ENCODE data around the gene LCAT. TPM values are rescaled to one million over a fixed set of nuclear protein-coding genes. Genes with fewer than 3 reads are reported as not detected.
A peak's percentile ranks its signal among the peaks of the same experiment; 100 is the strongest.

LCAT gene
- total RNA-seq, 1 experiment from 2014 or later = 14.0 TPM

DNA sequence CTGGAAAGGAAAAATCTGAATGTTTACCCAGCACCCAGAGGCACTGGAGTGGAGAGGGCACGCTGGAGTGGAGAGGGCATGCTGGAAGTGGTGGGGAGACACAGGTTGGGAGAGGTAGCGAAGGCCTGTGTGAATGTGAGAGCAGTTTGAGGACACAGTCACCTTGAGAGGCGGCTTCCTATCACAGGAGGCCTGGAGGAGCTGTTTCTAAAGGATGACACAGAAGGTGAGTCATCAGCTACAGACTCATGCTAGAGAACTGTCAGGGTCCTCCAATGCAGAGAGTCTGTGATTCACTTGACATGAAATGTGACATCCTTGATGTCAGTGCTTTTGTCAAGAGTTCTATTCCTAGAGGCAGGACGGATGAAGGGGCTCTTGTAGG lies 26.1 kb downstream of the LCAT start:
- DNase-seq (ENCODE audit: low read depth, low spot score) = peak; percentile 47
- Histone ChIP-seq H3K4me3 (ENCODE audit: low read depth in 2 of 2, low read length in 2 of 2) (no peak overlapping the region), H3K27me3 (ENCODE audit: control insufficient read depth, insufficient read depth, low read length) (no peaks in the 10 kb centered on the region), H3K36me3 (ENCODE audit: control insufficient read depth, insufficient read depth, low read length) (no peaks in the 10 kb centered on the region), H3K4me1 (ENCODE audit: control insufficient read depth, insufficient read depth, low read length) (no peaks in the 10 kb centered on the region; the same call in 1 of the 2 replicates), H3K27ac (ENCODE audit: low read length) (no peak overlapping the region), H3K9me3 (ENCODE audit: control insufficient read depth, insufficient read depth, low read depth, low read length) (no peaks in the 10 kb centered on the region)
- CTCF ChIA-PET = no interaction called here
- ATAC-seq = peak; percentile 52; the same call in 1 of the 2 replicates
- in situ Hi-C loops (cut with HindIII; ENCODE audit: low pct_unique_long_range_greater_than_20kb, low sequenced_read_pairs) = no loop called here
- intact Hi-C loops (cut with micrococcal nuclease; ENCODE audit: unreplicated experiment) = no loop called here
- TF ChIP-seq TCF7L2 (IDR thresholded peaks at IDR 0.05; ENCODE audit: low read depth, low read length) (no peak), POLR2AphosphoS5 (IDR thresholded peaks at IDR 0.05; ENCODE audit: low read depth, low read length) (no peak), SIN3A (IDR thresholded peaks at IDR 0.05; ENCODE audit: borderline replicate concordance, insufficient read depth, low read depth, low read length) (no peak)
- TF ChIP-seq, protein P1, sequence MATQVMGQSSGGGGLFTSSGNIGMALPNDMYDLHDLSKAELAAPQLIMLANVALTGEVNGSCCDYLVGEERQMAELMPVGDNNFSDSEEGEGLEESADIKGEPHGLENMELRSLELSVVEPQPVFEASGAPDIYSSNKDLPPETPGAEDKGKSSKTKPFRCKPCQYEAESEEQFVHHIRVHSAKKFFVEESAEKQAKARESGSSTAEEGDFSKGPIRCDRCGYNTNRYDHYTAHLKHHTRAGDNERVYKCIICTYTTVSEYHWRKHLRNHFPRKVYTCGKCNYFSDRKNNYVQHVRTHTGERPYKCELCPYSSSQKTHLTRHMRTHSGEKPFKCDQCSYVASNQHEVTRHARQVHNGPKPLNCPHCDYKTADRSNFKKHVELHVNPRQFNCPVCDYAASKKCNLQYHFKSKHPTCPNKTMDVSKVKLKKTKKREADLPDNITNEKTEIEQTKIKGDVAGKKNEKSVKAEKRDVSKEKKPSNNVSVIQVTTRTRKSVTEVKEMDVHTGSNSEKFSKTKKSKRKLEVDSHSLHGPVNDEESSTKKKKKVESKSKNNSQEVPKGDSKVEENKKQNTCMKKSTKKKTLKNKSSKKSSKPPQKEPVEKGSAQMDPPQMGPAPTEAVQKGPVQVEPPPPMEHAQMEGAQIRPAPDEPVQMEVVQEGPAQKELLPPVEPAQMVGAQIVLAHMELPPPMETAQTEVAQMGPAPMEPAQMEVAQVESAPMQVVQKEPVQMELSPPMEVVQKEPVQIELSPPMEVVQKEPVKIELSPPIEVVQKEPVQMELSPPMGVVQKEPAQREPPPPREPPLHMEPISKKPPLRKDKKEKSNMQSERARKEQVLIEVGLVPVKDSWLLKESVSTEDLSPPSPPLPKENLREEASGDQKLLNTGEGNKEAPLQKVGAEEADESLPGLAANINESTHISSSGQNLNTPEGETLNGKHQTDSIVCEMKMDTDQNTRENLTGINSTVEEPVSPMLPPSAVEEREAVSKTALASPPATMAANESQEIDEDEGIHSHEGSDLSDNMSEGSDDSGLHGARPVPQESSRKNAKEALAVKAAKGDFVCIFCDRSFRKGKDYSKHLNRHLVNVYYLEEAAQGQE (IDR thresholded peaks at IDR 0.05; ENCODE audit: insufficient read depth in 1 of 2, low read depth in 2 of 2, low read length in 1 of 2) = no peak
- TF ChIP-seq, protein P2, sequence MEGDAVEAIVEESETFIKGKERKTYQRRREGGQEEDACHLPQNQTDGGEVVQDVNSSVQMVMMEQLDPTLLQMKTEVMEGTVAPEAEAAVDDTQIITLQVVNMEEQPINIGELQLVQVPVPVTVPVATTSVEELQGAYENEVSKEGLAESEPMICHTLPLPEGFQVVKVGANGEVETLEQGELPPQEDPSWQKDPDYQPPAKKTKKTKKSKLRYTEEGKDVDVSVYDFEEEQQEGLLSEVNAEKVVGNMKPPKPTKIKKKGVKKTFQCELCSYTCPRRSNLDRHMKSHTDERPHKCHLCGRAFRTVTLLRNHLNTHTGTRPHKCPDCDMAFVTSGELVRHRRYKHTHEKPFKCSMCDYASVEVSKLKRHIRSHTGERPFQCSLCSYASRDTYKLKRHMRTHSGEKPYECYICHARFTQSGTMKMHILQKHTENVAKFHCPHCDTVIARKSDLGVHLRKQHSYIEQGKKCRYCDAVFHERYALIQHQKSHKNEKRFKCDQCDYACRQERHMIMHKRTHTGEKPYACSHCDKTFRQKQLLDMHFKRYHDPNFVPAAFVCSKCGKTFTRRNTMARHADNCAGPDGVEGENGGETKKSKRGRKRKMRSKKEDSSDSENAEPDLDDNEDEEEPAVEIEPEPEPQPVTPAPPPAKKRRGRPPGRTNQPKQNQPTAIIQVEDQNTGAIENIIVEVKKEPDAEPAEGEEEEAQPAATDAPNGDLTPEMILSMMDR (IDR thresholded peaks at IDR 0.05) = no peak
- POLR2A ChIA-PET = no interaction called here
- no TSS peak for BruUV-seq (replicated peaks)

DNA sequence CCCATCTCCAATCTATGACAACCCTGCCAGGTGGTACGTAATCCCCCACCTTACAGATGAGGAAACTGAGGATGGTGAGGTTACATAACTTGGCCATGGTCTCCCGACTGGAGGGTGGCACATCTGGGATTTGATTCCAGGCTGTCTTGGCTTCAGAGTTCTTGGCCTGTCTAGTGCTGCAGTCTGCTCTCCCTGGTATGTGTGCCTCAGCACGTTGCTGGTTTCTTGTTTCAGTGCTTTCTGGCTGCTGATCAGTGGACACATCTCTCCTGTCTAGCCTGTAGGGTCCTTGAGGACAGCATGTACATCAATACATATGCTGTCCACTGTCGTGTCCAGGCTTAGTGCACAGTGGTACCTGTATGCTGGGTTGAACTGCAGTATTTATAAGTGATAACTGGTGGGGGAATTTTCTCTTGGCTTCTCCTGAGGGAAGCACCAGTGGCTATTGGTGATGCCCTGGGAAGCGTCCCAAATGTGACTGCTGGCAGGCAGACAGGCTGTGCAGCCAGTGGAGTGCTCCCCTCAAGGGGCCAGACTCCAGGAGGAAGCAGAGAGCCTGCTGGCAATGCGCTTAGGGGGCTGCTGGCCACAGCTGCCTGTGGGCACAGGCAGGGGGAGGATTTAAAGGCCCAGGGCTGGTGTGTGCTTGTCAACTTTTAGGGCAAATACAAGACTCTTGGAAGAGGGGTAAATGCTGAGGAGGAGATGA lies 26.6 kb downstream of the LCAT start:
- in situ Hi-C loops (cut with HindIII; ENCODE audit: low pct_unique_long_range_greater_than_20kb, low sequenced_read_pairs) = no loop called here
- ChIA-PET CTCF (no interaction called here), POLR2A (no interaction called here)
- DNase-seq (ENCODE audit: low read depth, low spot score) (no peak), ATAC-seq (peak; percentile 22; the same call in 1 of the 2 replicates)
- BruUV-seq (replicated peaks) = no TSS peak
- H3K4me1 ChIP-seq (ENCODE audit: control insufficient read depth, insufficient read depth, low read length) = no peaks in the 10 kb centered on the region; the same call in 1 of the 2 replicates
- TF ChIP-seq, protein P1 (IDR thresholded peaks at IDR 0.05; ENCODE audit: insufficient read depth in 1 of 2, low read depth in 2 of 2, low read length in 1 of 2) = no peak
- no peak for TF ChIP-seq SIN3A (IDR thresholded peaks at IDR 0.05; ENCODE audit: borderline replicate concordance, insufficient read depth, low read depth, low read length)
- no peak for TF ChIP-seq TCF7L2 (IDR thresholded peaks at IDR 0.05; ENCODE audit: low read depth, low read length)
- no peak for TF ChIP-seq POLR2AphosphoS5 (IDR thresholded peaks at IDR 0.05; ENCODE audit: low read depth, low read length)
- TF ChIP-seq, protein P2 (IDR thresholded peaks at IDR 0.05) = no peak
- H3K27me3 ChIP-seq (ENCODE audit: control insufficient read depth, insufficient read depth, low read length) = no peaks in the 10 kb centered on the region
- intact Hi-C loops (cut with micrococcal nuclease; ENCODE audit: unreplicated experiment) = no loop called here
- no peak overlapping the region for H3K4me3 ChIP-seq (ENCODE audit: low read depth in 2 of 2, low read length in 2 of 2)
- no peaks in the 10 kb centered on the region for H3K36me3 ChIP-seq (ENCODE audit: control insufficient read depth, insufficient read depth, low read length)
- no peaks in the 10 kb centered on the region for H3K9me3 ChIP-seq (ENCODE audit: control insufficient read depth, insufficient read depth, low read depth, low read length)
- no peak overlapping the region for H3K27ac ChIP-seq (ENCODE audit: low read length)
